Stimulated activated CD4-positive, alpha-beta T cell treated with anti-CD3 and anti-CD28 coated beads, Interleukin-15, amount 100 ng/mL, for 1 hour (primary cell): ENCODE data around the gene MRPL9.
"Not testable (repeated sequence)": the region's sequence is repeated elsewhere in the genome, so short reads cannot be mapped to it uniquely, and the experiment has no call there.

Experiments used
- DNase-seq, 2 donors: peaks; one replicate each; pipeline ENCODE4 v3.0.0-alpha.2; 2020; ENCODE audit warnings: low read depth in 1 of 2, low spot score in 1 of 2

Gene MRPL9

DNA sequence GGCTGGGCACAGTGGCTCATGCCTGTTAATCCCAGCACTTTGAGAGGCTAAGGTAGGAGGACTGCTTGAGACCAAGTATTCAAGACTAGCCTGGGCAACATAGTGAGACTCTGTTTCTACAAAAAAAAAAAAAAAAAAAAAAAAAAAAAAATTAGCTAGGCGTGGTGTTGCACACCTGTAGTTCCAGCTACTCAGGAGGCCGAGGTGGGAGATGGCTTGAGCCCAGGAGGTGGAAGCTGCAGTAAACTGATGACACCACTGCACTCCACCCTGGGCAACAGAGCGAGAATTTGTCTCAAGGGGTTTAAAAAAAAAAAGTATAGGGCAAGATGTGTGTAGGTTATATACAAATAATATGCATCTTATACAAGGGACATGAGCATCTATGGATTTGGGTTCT is 24.4 kb upstream of the MRPL9 start:
- DNase-seq, result no peak

GRCh38 chr1:151783796-151784195 is 20.5 kb upstream of the MRPL9 start:
- DNase-seq, result no peak

DNA sequence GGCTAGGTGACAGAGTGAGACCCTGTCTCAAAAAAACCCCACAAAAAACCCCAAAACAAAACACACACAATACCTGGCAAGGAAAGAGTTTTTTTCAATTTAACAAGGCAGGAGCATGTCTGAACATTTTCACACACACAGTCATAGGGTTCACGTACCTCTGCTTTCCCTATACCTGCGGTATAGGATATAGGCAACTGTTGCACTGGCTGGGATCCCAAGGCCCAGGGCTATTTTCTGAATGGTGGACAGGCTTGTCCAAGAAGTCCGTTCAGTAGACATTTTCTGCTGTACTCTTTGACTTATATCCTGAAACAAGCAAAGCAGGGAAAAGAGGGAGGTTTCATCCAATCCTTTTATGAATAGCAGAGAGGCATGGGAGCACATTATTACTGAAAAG is 19.4 kb upstream of the MRPL9 start:
- no peak for DNase-seq

DNA sequence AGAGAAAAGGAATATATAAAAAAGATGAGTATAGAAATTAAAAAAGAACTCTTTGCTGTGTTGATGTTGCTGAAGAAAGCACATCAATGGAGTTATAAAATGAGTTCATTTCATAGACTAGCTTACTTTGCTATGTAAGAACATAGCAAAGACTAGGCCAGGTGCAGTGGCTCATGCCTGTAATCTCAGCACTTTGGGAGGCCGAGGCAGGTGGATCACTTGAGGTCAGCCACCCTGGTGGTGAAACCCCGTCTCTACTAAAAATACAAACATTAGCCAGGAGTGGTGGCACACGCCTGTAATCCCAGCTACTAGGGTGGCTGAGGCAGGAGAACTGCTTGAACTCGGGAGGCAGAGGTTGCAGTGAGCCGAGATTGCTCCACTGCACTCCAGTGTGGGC is 18.7 kb upstream of the MRPL9 start:
- not testable (repeated sequence) for DNase-seq

- DNase-seq, result not testable (repeated sequence)
These were observed 17.4 kb upstream of the MRPL9 start for GRCh38 chr1:151780736-151781135.

GRCh38 chr1:151779852-151780251 is 16.6 kb upstream of the MRPL9 start:
- DNase-seq, result no peak

GRCh38 chr1:151777317-151777716 is 14.0 kb upstream of the MRPL9 start:
- DNase-seq, result no peak

DNA sequence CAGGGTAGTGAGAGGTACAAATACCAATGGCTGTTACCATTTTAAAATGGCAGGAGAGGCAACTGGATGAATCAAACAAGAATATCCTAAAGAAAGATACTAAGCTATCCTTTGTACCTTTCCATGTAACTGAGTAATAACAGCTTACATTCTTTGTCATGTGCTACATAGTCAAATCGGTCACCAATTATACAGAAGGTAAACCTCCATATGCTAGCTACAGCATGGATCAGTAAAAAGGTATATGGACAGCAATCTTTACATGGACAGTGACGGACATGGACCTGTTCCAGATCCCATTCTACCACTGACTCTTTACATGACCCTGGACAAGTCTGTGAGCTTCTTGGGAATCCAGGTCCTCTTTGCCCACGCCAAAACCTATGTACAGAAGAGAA is 13.4 kb upstream of the MRPL9 start:
- no peak for DNase-seq

- no peak for DNase-seq
These were observed 12.8 kb upstream of the MRPL9 start for GRCh38 chr1:151775894-151776664.

DNA sequence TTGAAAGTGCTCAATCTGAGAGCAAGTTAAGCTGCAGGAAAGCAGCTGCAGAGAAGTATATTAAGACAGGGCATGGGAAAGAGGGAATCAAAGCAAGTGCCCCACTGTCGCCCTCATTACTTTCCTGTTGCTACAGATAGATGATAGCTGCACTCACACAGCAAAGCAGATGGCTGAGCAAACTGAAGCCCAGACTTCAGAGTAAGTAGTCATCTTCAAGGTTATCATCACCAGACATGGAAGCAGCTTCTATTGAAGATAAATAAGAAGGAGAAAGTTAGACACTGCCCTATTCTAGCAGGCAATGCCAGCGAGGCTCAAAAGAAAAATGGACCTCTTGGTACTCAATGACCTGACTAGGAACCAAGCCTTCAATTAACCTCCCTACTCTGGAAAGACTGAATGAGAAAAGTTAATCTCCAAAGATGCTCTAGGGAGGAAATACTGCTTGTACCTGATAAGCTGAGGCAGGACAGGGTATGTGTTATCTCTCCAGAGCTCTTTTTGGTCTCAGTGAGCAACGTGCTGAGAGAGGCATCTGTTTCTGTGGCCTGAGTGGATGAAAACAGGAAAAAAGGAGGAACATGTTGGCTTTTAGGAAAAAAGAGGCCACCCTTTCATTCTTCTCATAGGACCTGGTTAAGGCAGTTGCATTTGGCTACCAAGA is 11.1 kb upstream of the MRPL9 start:
- no peak for DNase-seq

GRCh38 chr1:151773702-151774101 is 10.4 kb upstream of the MRPL9 start:
- no peak for DNase-seq

GRCh38 chr1:151769270-151769669 is 6.0 kb upstream of the MRPL9 start:
- not testable (repeated sequence) for DNase-seq

GRCh38 chr1:151768351-151769066 is 5.2 kb upstream of the MRPL9 start:
- DNase-seq, result not testable (repeated sequence)

DNA sequence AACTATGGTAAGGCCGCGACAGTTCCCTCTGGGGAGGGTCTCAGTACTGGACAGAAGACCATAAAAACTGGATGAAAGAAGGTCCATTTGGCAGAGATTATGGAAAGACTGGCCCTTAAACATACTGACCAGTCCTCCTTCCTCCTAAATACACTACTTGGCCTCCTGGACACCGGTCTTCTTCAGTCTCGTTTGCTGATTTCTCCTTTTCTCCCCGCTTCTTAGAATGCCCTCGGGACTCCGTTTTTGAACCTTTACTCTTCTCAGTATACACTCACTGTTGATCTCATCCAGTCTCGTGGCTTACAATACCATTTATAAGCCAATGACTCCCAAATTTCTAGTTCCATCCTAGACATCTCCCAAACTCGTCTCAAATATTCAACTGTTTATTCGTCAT is 694 bp upstream of the MRPL9 start:
- DNase-seq, result no peak

DNA sequence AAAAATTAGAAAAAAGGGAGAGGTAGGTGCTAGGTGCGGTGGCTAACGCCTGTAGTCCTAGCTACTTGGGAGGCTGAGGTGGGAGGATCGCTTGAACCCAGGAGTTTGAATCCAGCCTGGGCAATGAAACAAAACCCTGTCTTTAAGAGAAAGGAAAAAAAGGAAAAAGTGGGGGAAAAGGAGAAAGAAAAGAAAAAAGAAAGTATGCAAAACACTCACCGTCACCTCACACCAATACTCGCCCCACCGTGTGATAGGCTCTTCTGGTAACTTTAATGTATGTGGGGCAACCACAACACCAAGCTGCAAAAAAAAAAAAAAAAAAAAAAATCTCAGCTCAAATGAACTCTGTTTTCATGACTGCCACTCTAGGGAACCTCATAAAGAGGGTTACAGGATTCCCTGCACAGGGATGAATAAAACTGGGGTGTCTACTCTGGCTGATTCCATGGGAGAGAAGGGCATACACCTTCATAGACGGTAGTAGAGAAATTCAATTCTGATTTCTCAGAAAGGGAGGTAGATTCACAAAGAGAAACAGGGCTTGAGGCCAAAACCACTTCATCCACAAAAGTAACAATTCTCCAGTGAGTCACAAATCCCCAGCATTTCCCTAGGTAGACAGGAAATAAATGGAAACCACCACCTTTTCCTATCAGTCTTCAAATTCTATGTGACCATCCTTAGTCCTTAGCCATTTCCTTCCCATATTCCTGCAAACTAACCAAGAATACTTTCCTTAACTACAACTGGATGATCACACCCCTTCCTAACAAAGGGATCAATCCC is 2.5 kb downstream of the MRPL9 start:
- no peak for DNase-seq

DNA sequence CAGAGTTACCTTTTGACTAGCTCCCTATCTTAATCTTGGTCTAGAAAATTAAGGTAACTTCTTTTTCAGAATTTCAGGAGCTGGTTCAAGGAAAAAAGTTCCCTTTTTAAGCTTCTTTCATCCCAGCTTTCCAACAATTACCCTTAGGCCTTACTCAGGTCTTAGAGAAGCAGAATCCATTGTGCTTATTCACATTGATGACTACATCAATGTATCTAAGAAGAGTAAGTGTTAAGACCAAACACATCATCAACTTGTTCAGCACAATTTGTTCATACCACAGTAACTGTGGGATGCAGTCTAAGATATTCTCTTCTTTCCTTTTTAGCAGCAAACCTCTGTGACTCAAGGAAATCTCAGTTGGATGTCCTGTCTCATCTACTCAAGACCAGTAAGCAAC is 4.1 kb downstream of the MRPL9 start:
- no peak for DNase-seq

- DNase-seq, result no peak
These were observed 7.0 kb downstream of the MRPL9 start for GRCh38 chr1:151756291-151756690.

DNA sequence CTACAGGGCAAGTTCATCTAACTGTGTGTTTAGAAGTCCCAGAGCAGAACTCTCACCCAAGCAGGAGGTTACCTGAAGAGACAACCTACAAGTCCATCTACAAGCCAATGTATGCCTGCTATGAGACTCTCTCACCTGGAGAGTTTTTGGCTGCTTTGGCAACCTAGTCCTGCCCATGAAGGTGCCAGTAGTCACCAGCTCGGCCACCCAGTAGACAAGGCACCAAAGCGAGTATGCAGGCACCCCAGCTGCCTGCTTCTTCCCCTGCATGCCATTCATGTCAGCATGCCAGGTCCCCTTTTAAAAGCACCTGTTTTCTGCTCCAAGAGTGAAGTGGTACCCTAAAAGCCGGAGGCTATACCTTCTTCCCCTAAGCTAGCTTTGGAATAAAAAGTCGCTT is 21.8 kb downstream of the MRPL9 start:
- DNase-seq, result no peak

DNA sequence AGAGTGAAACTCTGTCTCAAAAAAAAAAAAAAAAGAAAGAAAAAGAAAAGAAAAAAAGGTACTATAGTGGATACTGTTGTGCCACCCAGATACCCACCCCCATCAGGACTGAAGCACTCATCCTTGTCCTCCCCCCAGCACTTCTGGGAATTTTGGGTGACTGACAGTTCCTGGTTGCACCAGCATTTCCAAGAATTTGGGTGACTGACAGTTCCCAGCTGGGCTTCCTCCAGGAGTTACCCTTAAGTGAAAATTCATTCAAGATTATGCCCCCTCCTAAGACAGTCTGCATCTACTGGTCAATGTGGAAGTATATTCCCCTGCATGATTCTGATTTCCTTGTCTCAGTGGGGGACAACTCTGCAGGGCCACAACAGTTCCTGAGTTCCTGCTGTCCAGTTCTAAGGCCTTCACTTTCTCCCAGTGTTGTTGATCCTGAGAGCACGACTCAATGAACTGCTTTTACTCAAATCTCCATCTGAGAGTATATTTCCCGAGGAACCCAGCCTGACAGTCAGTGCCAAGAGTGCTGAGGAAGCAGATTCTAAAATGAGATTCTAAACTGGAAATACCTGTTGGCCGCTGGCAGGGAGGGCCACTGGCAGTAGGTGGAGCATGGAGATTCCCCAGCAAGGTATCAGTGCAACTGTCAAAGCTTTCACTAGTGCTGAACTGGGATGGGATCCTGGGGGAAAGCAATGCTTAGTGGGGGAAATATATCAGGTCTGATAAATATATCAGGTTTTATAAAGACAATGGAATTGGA is 23.5 kb downstream of the MRPL9 start:
- no peak for DNase-seq

- no peak for DNase-seq
These were observed 25.8 kb downstream of the MRPL9 start for GRCh38 chr1:151737479-151737878.

DNA sequence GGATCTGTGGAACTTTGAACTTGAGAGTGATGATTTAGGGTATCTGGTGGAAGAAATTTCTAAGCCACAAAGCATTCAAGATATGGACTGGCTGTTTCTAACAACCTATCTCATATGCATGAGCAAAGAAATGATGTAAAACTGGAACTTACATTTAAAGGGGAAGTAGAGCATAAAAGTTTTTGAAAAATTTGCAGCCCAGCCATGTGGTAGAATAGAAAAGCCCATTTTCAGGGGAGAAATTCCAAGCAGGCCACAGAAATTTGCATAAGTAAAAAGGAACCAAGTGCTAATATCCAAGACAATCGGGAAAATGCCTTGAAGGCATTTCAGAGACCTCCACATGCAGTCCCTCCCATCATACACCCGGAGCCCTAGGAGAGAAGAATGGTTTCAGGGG is 26.3 kb downstream of the MRPL9 start:
- DNase-seq, result no peak
